Dermis lymphatic vessel endothelial cell (primary cell): ENCODE data around the gene C3orf62. TPM values are rescaled to one million over a fixed set of nuclear protein-coding genes. Genes with fewer than 3 reads are reported as not detected.

Experiments
- total RNA-seq: library from RNA; depleted of rRNA; stranded (reverse); fragments of >200 nt; gene quantifications from 2 replicates; pipeline ENCODE4 v1.2.1, GENCODE V29; 2014

Gene C3orf62
- total RNA-seq = 2.4 and 2.8 TPM in 2 replicates

GRCh38 chr3:49276475-49277382 is at the start of gene C3orf62:
C3orf62 (minus strand) TSS chr3:49277232; CDS start chr3:49276872, 360 bp downstream.

Other genes with a start within 250 kb of the C3orf62 start
- gene IMPDH2, start 247.8 kb downstream of the C3orf62 start, total RNA-seq = 149 and 269 TPM in 2 replicates
- 41.9 and 56.0 TPM in 2 replicates for gene QRICH1, start 183.2 kb downstream of the C3orf62 start, total RNA-seq
- gene QARS1, start 172.5 kb downstream of the C3orf62 start, total RNA-seq = 477 and 512 TPM in 2 replicates
- gene USP19, start 156.4 kb downstream of the C3orf62 start, total RNA-seq = 32.7 and 39.1 TPM in 2 replicates
- gene LAMB2, start 144.2 kb downstream of the C3orf62 start, total RNA-seq = 689 and 1,344 TPM in 2 replicates
- gene CCDC71, start 110.9 kb downstream of the C3orf62 start, total RNA-seq = 16.1 and 16.4 TPM in 2 replicates
- 47.6 and 125 TPM in 2 replicates for gene KLHDC8B, start 105.6 kb downstream of the C3orf62 start, total RNA-seq
- 21.1 and 25.3 TPM in 2 replicates for gene USP4, start 62.8 kb upstream of the C3orf62 start, total RNA-seq
- gene GPX1, start 81.1 kb upstream of the C3orf62 start, total RNA-seq = 462 and 501 TPM in 2 replicates
- 602 and 608 TPM in 2 replicates for gene RHOA, start 134.7 kb upstream of the C3orf62 start, total RNA-seq
- 13.1 and 25.5 TPM in 2 replicates for gene TCTA, start 135.2 kb upstream of the C3orf62 start, total RNA-seq
- gene AMT, start 145.2 kb upstream of the C3orf62 start, total RNA-seq = 0.09 and 0.43 TPM in 2 replicates
- 4.9 and 6.6 TPM in 2 replicates for gene NICN1, start 152.1 kb upstream of the C3orf62 start, total RNA-seq
- gene DAG1, start 193.0 kb upstream of the C3orf62 start, total RNA-seq = 21.1 and 32.3 TPM in 2 replicates